SU-DHL-6 (cell line): ENCODE results near the gene ADCY5.

Experiments
- H2AFZ ChIP-seq: fragments of 200-600 bp; sonication (generic); 2 replicates; pipeline ENCODE4 v1.6.1; 2014; ENCODE audit warnings: low read depth, mild to moderate bottlenecking, moderate library complexity, mixed read lengths, antibody characterized with exemption, low read length; ENCODE audit not compliant: severe bottlenecking
- H3F3A ChIP-seq: fragments of 200-600 bp; shearing (Covaris generic); 2 replicates; pipeline ENCODE4 v1.6.0; 2016; ENCODE audit warnings: antibody characterized with exemption, mild to moderate bottlenecking; ENCODE audit not compliant: insufficient read depth
- H3K27ac ChIP-seq: fragments of 200-600 bp; sonication (generic); 2 replicates; pipeline ENCODE4 v1.5.1; 2016; ENCODE audit warnings: low read depth, mild to moderate bottlenecking, low read length, moderate library complexity, mixed read lengths
- H3K27me3 ChIP-seq: fragments of 200-600 bp; sonication (generic), shearing (Covaris generic); 2 replicates; pipeline ENCODE4 v1.6.0; 2014; ENCODE audit warnings: mild to moderate bottlenecking, low read length
- H3K36me3 ChIP-seq: fragments of 200-600 bp; sonication (generic); 2 replicates; pipeline ENCODE4 v1.6.1; 2014; ENCODE audit warnings: mild to moderate bottlenecking, low read length, mixed read lengths
- H3K4me2 ChIP-seq: fragments of 300-600, 200-600 bp; shearing (Covaris generic), sonication (generic); 2 replicates; pipeline ENCODE4 v1.6.0; 2014; ENCODE audit warnings: low read length, low read depth, mild to moderate bottlenecking; ENCODE audit not compliant: poor library complexity, severe bottlenecking
- H3K4me3 ChIP-seq: fragments of 200-600 bp; sonication (generic); 2 replicates; pipeline ENCODE4 v1.5.1; 2014; ENCODE audit warnings: antibody characterized with exemption, low read length, mild to moderate bottlenecking, mixed read lengths; ENCODE audit not compliant: insufficient read depth, poor library complexity, severe bottlenecking
- H3K79me2 ChIP-seq: fragments of 200-600 bp; sonication (generic); 2 replicates; pipeline ENCODE4 v1.6.1; 2014; ENCODE audit warnings: mild to moderate bottlenecking, low read length, moderate library complexity; ENCODE audit not compliant: insufficient read depth
- H3K9ac ChIP-seq: fragments of 200-600 bp; sonication (generic); 2 replicates; pipeline ENCODE4 v1.7.0; 2014; ENCODE audit warnings: mild to moderate bottlenecking, low read length
- H3K9me2 ChIP-seq: fragments of 200-600 bp; sonication (generic); replicated peaks from 2 replicates; pipeline ENCODE4 v1.6.1; 2014; ENCODE audit warnings: low read length; ENCODE audit not compliant: insufficient read depth
- H3K9me3 ChIP-seq: fragments of 200-600 bp; sonication (generic); 2 replicates; pipeline ENCODE4 v1.6.1; 2014; ENCODE audit warnings: low read length, mixed read lengths; ENCODE audit not compliant: insufficient read depth
- H4K20me1 ChIP-seq: fragments of 200-600 bp; sonication (generic); 2 replicates; pipeline ENCODE4 v1.6.1; 2014; ENCODE audit warnings: low read depth, mild to moderate bottlenecking, antibody characterized with exemption, low read length, moderate library complexity, mixed read lengths
- CTCF ChIP-seq: fragments of 200-600 bp; sonication (generic); IDR thresholded peaks from one replicate; pipeline ENCODE4 v1.5.1; 2017; ENCODE audit warnings: antibody characterized with exemption, mild to moderate bottlenecking, low read length, moderate library complexity; ENCODE audit not compliant: insufficient read depth, poor library complexity, severe bottlenecking
- EZH2phosphoT487 ChIP-seq: fragments of 200-600 bp; sonication (generic), shearing (Covaris generic); conservative IDR thresholded peaks from 2 replicates; pipeline ENCODE4 v1.6.1; 2018; ENCODE audit warnings: mild to moderate bottlenecking, antibody characterized with exemption, low read length, moderate library complexity, mixed read lengths

The ADCY5 gene

GRCh38 chr3:123289391-123290106, 159.3 kb downstream of the ADCY5 start:
- Histone ChIP-seq H3K9me3 (no peaks in the 10 kb centered on the region), H3K9me2 (no peaks in the 10 kb centered on the region), H3K4me3 (no peak overlapping the region), H3K36me3 (no peaks in the 10 kb centered on the region), H4K20me1 (no peaks in the 10 kb centered on the region; the same call in 1 of the 2 replicates), H3K4me2 (no peak overlapping the region), H3K79me2 (no peaks in the 10 kb centered on the region), H2AFZ (no peak overlapping the region), H3F3A (no peaks in the 10 kb centered on the region), H3K27me3 (no peaks in the 10 kb centered on the region), H3K9ac (no peak overlapping the region), H3K27ac (no peak overlapping the region)
- TF ChIP-seq EZH2phosphoT487 (no peak), CTCF (no peak)

- Histone ChIP-seq H3K27me3 (no peaks in the 10 kb centered on the region), H3K9me2 (no peaks in the 10 kb centered on the region), H3K27ac (no peak overlapping the region), H3F3A (no peaks in the 10 kb centered on the region), H3K4me2 (no peak overlapping the region), H3K79me2 (no peaks in the 10 kb centered on the region), H3K4me3 (no peak overlapping the region), H3K9ac (no peak overlapping the region), H3K9me3 (no peaks in the 10 kb centered on the region), H3K36me3 (no peaks in the 10 kb centered on the region), H4K20me1 (no peaks in the 10 kb centered on the region; the same call in 1 of the 2 replicates), H2AFZ (no peak overlapping the region)
- no peak for TF ChIP-seq EZH2phosphoT487
- no peak for TF ChIP-seq CTCF
Observed at GRCh38 chr3:123287962-123288302, 161.0 kb downstream of the ADCY5 start.

GRCh38 chr3:123287051-123287961, 161.6 kb downstream of the ADCY5 start:
- no peak overlapping the region for H3K4me3 ChIP-seq
- no peak for TF ChIP-seq CTCF
- no peak for TF ChIP-seq EZH2phosphoT487
- no peaks in the 10 kb centered on the region for H3K27me3 ChIP-seq
- no peaks in the 10 kb centered on the region for H3K9me2 ChIP-seq
- no peaks in the 10 kb centered on the region for H3K9me3 ChIP-seq
- H2AFZ ChIP-seq: no peak overlapping the region
- no peaks in the 10 kb centered on the region for H3K79me2 ChIP-seq
- H3K9ac ChIP-seq: no peak overlapping the region
- no peaks in the 10 kb centered on the region; the same call in 1 of the 2 replicates for H4K20me1 ChIP-seq
- no peaks in the 10 kb centered on the region for H3F3A ChIP-seq
- no peaks in the 10 kb centered on the region for H3K36me3 ChIP-seq
- no peak overlapping the region for H3K4me2 ChIP-seq
- H3K27ac ChIP-seq: no peak overlapping the region
